Testis (tissue), 3 donors: Measurements from ENCODE around the gene C1S. TPM values are rescaled to one million over a fixed set of nuclear protein-coding genes. Genes with fewer than 3 reads are reported as not detected.

Experiments used
- polyA plus RNA-seq: library from polyadenylated mRNA; stranded (reverse); fragments of 350-450 nt; fragmentation: Illumina TruSeq; extraction: RNeasy Lipid Tissue Mini Kit (QIAGEN cat#74804); gene quantifications from one replicate; pipeline ENCODE4 v1.2.3, GENCODE V29; 2014; ENCODE audit warnings: low read depth, low replicate concordance; ENCODE audit not compliant: insufficient read depth
- small RNA-seq, 2 donors: library from RNA; depleted of rRNA; stranded (forward); fragments of <200 nt; gene quantifications; one replicate each; pipeline ENCODE3, GENCODE V24; 2016
- total RNA-seq, 2 donors: library from RNA; depleted of rRNA; stranded (reverse); fragments of >200 nt; gene quantifications; one replicate each; pipeline ENCODE4 v1.2.3, GENCODE V29; 2016

The C1S gene
- total and polyA plus RNA-seq, 3 donors from 2014 or later: 86.1 to 271 (median 190) TPM

Small RNA genes lying within 50 kb of the gene (small RNA-seq; reads per million reads assigned to genes)
- gene AC006512.1 (0 to 0.09 reads per million in 2 donors), gene RNU6-485P (0 reads per million in 2 donors)

Other genes with a start within 250 kb of the C1S start
- 1 to 10 TPM in 1 of 2 donors, under 1 TPM in 1; 0.94 to 2.2 TPM for gene GPR162, start 238.9 kb upstream of the C1S start, total RNA-seq
- 1.8 TPM for gene GPR162, start 238.9 kb upstream of the C1S start, polyA plus RNA-seq
- 10 to 100 TPM; 13.1 to 18.8 TPM for gene P3H3, start 232.3 kb upstream of the C1S start, total RNA-seq
- 19.2 TPM for gene P3H3, start 232.3 kb upstream of the C1S start, polyA plus RNA-seq
- 1 to 10 TPM; 4.8 to 5.0 TPM for gene GNB3, start 219.8 kb upstream of the C1S start, total RNA-seq
- 1.6 TPM for gene GNB3, start 219.8 kb upstream of the C1S start, polyA plus RNA-seq
- 10 to 100 TPM; 27.5 to 43.5 TPM for gene CDCA3, start 209.4 kb upstream of the C1S start, total RNA-seq
- gene CDCA3, start 209.4 kb upstream of the C1S start, polyA plus RNA-seq: 81.7 TPM
- 10 to 100 TPM; 96.1 to 97.5 TPM for gene USP5, start 208.6 kb upstream of the C1S start, total RNA-seq
- 154 TPM for gene USP5, start 208.6 kb upstream of the C1S start, polyA plus RNA-seq
- 100 to 1,000 TPM; 347 to 356 TPM for gene TPI1, start 193.2 kb upstream of the C1S start, total RNA-seq
- gene TPI1, start 193.2 kb upstream of the C1S start, polyA plus RNA-seq: 544 TPM
- gene SPSB2, start 187.4 kb upstream of the C1S start, total RNA-seq: 10 to 100 TPM; 11.6 to 22.0 TPM
- gene SPSB2, start 187.4 kb upstream of the C1S start, polyA plus RNA-seq: 21.3 TPM
- 10 to 100 TPM; 32.7 to 33.9 TPM for gene LRRC23, start 155.9 kb upstream of the C1S start, total RNA-seq
- 112 TPM for gene LRRC23, start 155.9 kb upstream of the C1S start, polyA plus RNA-seq
- gene ENO2, start 146.1 kb upstream of the C1S start, total RNA-seq: 1 to 10 TPM; 8.8 to 8.9 TPM
- gene ENO2, start 146.1 kb upstream of the C1S start, polyA plus RNA-seq: 14.3 TPM
- 10 to 100 TPM; 63.4 to 73.2 TPM for gene ATN1, start 132.8 kb upstream of the C1S start, total RNA-seq
- 40.5 TPM for gene ATN1, start 132.8 kb upstream of the C1S start, polyA plus RNA-seq
- not detected for gene RNU7-1, start 116.9 kb upstream of the C1S start, total RNA-seq
- gene RNU7-1, start 116.9 kb upstream of the C1S start, polyA plus RNA-seq: not detected
- gene C12orf57, start 116.7 kb upstream of the C1S start, total RNA-seq: 100 to 1,000 TPM; 143 to 236 TPM
- 141 TPM for gene C12orf57, start 116.7 kb upstream of the C1S start, polyA plus RNA-seq
- gene PTPN6, start 109.4 kb upstream of the C1S start, total RNA-seq: 1 to 10 TPM; 3.7 to 9.1 TPM
- gene PTPN6, start 109.4 kb upstream of the C1S start, polyA plus RNA-seq: 19.1 TPM
- gene PHB2, start 90.1 kb upstream of the C1S start, total RNA-seq: 100 to 1,000 TPM; 118 to 153 TPM
- gene PHB2, start 90.1 kb upstream of the C1S start, polyA plus RNA-seq: 97.3 TPM
- gene EMG1, start 89.8 kb upstream of the C1S start, total RNA-seq: 10 to 100 TPM; 40.2 to 45.5 TPM
- 36.7 TPM for gene EMG1, start 89.8 kb upstream of the C1S start, polyA plus RNA-seq
- 10 to 100 TPM; 26.0 to 30.2 TPM for gene LPCAT3, start 42.2 kb upstream of the C1S start, total RNA-seq
- gene LPCAT3, start 42.2 kb upstream of the C1S start, polyA plus RNA-seq: 33.2 TPM
- gene C1R, start 31.7 kb downstream of the C1S start, total RNA-seq: 100 to 1,000 TPM in 1 of 2 donors, 10 to 100 TPM in 1; 51.4 to 174 TPM
- gene C1R, start 31.7 kb downstream of the C1S start, polyA plus RNA-seq: 330 TPM
- gene C1RL, start 48.5 kb downstream of the C1S start, total RNA-seq: 10 to 100 TPM; 23.9 to 31.8 TPM
- gene C1RL, start 48.5 kb downstream of the C1S start, polyA plus RNA-seq: 19.8 TPM
- gene RBP5, start 68.2 kb downstream of the C1S start, total RNA-seq: 1 to 10 TPM; 1.1 to 4.0 TPM
- 11.8 TPM for gene RBP5, start 68.2 kb downstream of the C1S start, polyA plus RNA-seq
- 10 to 100 TPM; 18.8 to 22.7 TPM for gene CLSTN3, start 69.7 kb downstream of the C1S start, total RNA-seq
- gene CLSTN3, start 69.7 kb downstream of the C1S start, polyA plus RNA-seq: 19.9 TPM
- 100 to 1,000 TPM; 121 to 134 TPM for gene PEX5, start 129.0 kb downstream of the C1S start, total RNA-seq
- 120 TPM for gene PEX5, start 129.0 kb downstream of the C1S start, polyA plus RNA-seq
- 1 to 10 TPM in 1 of 2 donors, under 1 TPM in 1; 0.79 to 2.5 TPM for gene ACSM4, start 243.4 kb downstream of the C1S start, total RNA-seq
- 1.3 TPM for gene ACSM4, start 243.4 kb downstream of the C1S start, polyA plus RNA-seq